RCC 7860 (cell line): ENCODE data around the gene THSD7B.
"Not testable (repeated sequence)": the region's sequence is repeated elsewhere in the genome, so short reads cannot be mapped to it uniquely, and the experiment has no call there.

Source experiments
- DNase-seq: peaks from one replicate; pipeline ENCODE4 v3.0.0-alpha.2; 2015; ENCODE audit warnings: low spot score
- FAIRE-seq: peaks from 2 replicates; lab custom pipeline; 2012; peaks lifted over from hg19 to GRCh38; lab: Jason Lieb, UNC

The THSD7B gene, protein sequence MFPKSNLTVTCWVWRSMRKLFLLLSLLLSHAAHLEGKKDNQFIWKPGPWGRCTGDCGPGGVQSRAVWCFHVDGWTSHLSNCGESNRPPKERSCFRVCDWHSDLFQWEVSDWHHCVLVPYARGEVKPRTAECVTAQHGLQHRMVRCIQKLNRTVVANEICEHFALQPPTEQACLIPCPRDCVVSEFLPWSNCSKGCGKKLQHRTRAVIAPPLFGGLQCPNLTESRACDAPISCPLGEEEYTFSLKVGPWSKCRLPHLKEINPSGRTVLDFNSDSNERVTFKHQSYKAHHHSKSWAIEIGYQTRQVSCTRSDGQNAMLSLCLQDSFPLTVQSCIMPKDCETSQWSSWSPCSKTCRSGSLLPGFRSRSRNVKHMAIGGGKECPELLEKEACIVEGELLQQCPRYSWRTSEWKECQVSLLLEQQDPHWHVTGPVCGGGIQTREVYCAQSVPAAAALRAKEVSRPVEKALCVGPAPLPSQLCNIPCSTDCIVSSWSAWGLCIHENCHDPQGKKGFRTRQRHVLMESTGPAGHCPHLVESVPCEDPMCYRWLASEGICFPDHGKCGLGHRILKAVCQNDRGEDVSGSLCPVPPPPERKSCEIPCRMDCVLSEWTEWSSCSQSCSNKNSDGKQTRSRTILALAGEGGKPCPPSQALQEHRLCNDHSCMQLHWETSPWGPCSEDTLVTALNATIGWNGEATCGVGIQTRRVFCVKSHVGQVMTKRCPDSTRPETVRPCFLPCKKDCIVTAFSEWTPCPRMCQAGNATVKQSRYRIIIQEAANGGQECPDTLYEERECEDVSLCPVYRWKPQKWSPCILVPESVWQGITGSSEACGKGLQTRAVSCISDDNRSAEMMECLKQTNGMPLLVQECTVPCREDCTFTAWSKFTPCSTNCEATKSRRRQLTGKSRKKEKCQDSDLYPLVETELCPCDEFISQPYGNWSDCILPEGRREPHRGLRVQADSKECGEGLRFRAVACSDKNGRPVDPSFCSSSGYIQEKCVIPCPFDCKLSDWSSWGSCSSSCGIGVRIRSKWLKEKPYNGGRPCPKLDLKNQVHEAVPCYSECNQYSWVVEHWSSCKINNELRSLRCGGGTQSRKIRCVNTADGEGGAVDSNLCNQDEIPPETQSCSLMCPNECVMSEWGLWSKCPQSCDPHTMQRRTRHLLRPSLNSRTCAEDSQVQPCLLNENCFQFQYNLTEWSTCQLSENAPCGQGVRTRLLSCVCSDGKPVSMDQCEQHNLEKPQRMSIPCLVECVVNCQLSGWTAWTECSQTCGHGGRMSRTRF (N-terminal part only)

DNA sequence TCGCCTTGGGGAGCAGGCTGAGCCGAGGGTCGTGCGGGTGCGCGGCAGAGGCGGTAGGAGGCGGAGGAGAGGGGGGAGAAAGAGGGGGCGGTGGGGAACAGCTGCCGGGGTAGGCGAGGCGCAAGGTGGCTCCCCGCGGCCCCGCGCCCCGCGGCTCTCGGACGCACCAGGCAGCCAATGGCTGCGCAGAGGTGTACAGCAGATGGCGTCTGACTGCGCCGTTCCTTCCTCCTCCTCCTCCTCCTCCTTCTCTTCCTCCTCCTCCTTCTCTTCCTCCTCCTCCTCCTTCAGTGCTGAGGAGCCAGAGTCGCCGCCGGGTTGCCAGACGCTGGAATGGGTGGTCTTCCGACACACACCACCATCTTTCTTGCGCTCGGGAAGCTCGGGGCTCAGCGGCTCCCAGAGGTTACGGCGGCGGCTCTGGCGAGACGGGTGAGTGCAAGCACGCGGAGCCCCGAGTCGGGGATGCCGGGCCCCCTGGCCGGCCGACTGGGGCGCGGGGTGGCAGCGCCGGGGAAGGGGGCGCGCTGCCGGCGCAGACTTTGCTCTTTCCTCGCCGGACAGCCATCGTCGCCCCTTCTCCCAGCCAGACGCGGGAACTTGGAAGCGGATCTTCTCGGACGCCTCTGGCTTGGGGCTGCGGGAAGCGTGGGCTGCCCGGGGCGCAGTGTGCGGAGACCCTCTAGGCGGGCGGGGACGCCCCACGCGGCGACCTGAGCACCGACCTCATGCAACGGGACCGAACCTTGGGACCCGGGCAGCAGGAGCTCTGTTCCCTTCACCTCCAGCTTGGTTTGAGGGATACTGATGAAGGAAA lies at the start of gene THSD7B:
TSS of gene THSD7B (plus strand) at position 290 of the 817 bp plus-strand sequence. CDS start 116,634 bp downstream, outside the sequence.
- no peak for FAIRE-seq
- DNase-seq, result no peak

DNA sequence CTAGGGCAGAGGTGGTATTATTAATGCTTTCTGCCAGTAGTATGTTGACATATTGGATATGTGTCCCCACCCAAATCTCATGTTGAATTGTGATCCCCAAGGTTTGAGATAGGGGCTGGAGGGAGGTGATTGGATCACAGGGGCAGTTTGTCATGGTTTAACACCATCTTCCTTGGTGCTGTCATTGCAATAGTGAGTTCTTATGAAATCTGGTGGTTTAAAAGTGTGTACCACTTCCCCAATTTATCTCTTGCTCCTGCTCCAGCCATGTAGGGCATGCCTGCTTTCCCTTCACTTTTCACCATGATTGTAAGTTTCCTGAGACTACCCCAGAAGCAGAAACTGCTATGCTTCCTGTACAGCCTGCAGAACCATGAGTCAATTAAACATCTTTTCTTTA lies 47.1 kb upstream of the THSD7B start:
- no peak for FAIRE-seq
- DNase-seq, result no peak

- DNase-seq, result no peak
- no peak for FAIRE-seq
Observed at GRCh38 chr2:136727973-136728699, 37.2 kb upstream of the THSD7B start.

GRCh38 chr2:136736236-136736635 lies 29.1 kb upstream of the THSD7B start:
- DNase-seq (no peak), FAIRE-seq (no peak)

DNA sequence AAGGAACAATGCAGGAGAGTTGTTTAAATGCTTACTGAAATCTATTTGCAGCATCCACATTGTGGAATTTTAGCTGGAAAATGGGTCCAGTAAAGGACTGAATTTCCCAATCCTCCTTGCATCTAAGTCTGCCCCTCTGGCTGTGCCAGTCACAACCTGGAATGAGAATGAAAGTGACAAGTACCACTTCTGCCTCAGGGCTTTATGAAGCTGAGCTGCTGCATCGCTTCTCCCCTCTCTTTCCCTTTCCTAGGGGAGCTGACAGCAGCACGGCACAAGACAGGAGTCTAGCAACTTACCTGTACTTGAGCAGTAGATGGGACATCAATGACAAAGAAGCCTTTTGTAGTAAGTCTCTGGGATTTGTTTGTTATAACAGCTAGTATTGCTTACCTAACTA lies 27.3 kb upstream of the THSD7B start:
- FAIRE-seq, result no peak
- DNase-seq, result no peak

DNA sequence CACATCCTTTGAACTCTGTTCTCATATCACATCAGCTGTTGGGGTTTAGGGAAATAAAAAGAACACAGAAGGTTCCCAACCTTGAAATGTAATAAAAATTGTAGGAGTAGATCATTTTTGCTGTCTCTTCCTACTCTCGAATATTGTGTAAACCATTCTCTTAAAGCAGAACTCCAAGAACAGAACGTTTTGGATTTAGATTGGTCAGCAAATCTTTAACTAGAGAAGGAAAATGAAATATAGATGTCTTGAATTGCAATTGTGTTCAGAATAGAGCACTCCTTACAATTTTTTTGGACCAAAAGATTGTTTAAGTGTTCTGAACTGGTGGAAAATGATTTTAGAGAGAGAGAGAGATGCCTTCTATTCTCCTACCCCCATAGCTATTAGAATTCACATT lies 23.9 kb upstream of the THSD7B start:
- FAIRE-seq, result no peak
- no peak for DNase-seq

DNA sequence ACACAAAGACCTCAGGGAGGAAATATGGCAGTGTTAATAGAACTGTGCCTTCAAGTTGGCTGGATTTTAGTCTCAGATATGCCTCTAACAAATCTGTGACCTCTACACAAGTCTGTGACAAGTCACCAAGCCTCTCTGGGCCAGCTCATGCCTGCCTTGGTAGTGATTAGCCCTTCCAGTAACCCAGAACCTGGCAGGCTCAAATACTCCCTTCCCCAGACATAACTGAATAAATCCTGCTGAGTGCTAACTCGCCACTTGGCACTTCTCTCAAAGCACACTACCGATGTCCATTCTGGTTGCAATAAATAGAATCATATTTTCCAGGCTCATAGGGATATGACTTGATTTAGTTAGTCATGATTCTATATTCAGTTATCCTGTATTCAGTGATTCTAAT lies 15.3 kb upstream of the THSD7B start:
- no peak for FAIRE-seq

DNA sequence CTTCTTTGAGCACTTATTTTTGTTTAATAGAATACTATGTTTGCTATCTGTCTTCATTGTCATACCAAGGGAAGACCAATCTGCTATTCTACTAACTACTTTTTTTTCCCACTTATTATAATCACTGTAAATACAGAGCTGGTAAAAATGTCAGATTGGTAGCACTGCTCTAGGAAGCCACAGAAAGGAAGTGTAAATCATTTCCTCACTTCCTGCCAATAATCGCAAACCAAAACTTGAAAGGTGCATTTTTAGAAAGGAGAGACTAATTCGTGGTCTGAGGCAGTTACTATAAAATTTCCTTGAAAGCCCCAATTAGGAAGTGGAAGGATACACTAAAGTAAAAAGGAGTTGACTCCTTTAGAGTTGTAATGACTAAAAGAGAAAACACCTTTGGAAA lies 13.9 kb upstream of the THSD7B start:
- no peak for DNase-seq
- no peak for FAIRE-seq

More for the DNA sequence above, 15.3 kb upstream of the THSD7B start:
- DNase-seq, result no peak

DNA sequence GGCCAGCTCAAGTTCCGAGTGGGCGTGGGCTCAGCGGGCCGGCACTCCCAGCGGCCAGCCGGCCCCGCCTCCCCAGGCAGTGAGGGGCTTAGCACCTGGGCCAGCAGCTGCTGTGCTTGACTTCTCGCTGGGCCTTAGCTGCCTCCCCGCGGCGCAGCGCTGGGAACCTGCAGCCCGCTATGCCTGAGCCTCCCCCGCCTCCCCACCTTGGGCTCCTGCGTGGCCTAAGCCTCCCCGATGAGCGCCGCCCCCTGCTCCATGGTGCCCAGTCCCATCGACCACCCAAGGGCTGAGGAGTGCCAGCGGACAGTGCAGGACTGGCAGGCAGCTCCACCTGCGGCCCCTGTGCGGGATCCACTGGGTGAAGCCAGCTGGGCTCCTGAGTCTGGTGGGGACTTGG lies 6.8 kb upstream of the THSD7B start:
- not testable (repeated sequence) for DNase-seq, FAIRE-seq

DNA sequence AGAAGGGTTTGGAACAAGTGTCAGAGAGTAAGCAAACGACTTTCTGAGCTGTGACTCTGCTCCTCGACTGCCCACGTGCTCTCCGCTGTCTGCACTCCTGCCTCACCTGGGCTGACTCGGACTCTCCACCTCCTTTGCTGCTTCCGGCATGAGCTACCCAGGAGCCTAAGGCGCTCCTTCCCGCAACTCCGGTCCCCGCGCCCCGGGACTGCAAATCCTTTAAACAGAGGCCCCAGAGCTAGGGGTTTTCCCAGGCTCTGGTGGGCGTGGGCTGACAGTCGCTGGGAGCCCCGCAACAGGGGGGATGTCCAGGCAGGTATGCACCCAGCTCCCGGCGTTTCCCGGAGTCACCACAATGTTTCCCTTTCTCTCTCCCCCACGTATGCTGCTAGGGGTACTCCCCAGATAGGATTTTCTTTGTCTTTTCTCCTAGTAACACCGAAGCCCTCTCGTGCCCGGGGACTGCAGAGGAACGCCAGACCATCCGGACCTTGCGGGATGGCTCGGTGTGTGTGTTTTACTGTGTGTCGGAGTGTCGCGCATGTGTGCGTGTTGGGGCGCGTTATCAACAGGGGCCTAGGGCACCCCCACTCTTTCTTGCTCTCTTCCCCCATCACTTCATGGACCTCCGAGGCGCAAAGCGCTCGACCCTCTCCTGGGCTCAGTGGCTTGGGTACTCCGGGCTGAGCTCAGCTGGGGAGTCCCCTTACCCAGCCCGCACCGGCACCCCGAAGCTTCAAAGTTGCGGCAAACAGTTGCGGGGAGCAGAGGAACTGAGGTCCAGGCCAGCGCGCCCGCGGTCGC lies 691 bp upstream of the THSD7B start:
- FAIRE-seq (no peak), DNase-seq (no peak)

GRCh38 chr2:136766073-136766404 lies 694 bp downstream of the THSD7B start:
- no peak for DNase-seq
- FAIRE-seq, result no peak

GRCh38 chr2:136767030-136767429 lies 1.7 kb downstream of the THSD7B start:
- FAIRE-seq (no peak), DNase-seq (no peak)

DNA sequence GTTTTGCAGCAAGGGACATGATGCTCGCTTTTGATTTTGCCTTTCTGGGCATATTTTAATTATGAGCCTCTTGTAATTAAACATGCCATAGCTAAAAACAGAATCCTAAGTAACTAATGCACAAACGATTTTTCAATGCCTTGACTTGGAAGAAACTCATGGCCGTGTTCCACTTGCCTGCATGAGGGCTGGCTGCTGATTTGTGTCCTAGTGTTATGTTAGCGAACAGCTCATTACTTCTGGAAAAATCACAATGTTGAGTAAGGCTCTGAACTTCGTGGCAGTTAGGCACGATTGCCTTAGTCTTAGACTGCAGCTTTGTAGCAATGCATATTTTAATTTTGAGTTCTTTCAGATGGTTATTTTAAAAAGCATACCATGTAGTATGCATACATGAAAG lies 4.5 kb downstream of the THSD7B start:
- DNase-seq (no peak), FAIRE-seq (no peak)

DNA sequence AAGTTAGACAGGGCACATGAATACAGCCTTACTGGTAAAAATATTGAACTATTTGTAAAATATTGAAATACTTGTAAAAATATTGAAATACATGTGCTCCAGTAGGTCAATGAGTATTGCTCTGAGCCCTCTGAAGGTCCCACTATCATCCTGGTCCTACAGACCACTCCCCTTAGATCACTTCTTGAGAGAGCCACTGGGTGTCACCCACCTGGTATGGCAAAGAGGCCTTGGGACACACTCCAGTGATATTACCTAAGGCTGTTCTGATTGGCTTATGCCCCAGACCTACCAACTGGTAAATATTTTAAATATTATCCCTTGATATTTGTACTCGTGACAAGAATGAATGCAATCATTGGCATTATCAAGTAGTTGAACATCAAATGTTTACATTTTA lies 5.0 kb downstream of the THSD7B start:
- FAIRE-seq (no peak), DNase-seq (no peak)

GRCh38 chr2:136777391-136777790 lies 12.0 kb downstream of the THSD7B start:
- FAIRE-seq (no peak), DNase-seq (no peak)

DNA sequence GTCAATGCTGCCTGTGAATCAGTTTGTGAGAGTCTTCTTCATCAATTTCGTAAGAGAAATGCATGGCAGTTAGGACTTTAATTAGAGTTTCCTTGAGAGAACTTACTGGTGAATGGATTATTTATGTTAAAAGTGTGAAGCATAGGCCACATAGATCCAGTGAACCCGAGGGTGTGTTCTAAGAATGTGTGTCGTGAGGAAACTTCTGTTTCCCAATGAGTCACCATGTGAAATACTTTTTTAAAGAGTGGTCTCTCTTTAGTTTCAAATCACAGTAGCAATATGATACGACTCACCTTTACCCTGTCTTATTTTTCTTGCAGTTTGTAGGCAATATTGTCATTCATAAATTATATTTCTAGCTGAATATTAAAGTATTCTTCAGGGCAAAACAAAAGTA lies 18.5 kb downstream of the THSD7B start:
- FAIRE-seq (no peak), DNase-seq (no peak)

- DNase-seq (no peak), FAIRE-seq (no peak)
Observed at GRCh38 chr2:136785215-136785614, 19.9 kb downstream of the THSD7B start.

DNA sequence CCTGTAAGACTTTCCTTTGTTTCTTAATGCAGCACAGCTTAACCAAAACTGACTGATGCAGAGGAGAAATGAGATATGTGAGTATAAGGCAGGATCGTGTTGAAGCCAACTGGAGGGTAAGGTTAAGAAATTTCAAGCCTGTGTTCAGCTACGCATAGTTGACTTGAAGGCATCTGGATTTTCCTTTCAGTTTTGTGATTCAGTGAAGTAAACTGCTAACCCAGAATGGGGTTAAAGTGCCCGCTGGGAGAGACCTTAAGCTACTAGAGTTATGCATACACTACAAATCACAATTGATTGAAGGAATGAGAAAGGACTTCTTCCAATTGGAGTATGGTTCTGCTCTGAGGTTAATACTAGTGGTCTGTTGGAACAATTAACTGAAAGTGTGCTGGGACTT lies 22.6 kb downstream of the THSD7B start:
- DNase-seq, result no peak
- FAIRE-seq, result no peak

DNA sequence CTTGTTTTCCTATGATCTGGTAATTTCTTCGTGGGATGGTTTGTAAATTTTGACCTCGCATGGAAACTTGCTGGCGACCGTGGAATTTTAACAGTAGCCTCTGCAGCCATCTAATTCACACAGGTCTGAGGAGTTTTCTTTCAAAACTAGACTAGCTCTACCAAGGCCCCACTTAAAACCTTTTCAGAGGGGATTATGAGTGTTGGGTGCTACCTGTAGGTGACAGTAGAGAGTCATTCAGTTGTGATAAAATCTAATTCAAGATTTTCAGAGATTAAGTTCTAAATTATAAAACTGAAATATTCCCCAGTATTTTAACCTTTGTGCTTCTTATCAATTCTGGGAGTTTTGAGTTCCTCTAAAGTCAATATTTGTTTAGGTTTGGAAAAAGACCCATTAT lies 31.0 kb downstream of the THSD7B start:
- FAIRE-seq, result no peak

More for the DNA sequence above, 31.0 kb downstream of the THSD7B start:
- no peak for DNase-seq
